Measurements from ENCODE around the gene TCF4.

Gene TCF4

GRCh38 chr18:55338978-55339650 lies 248.9 kb downstream of the TCF4 start:
- DNase-seq, result no peak

GRCh38 chr18:55337908-55338521 lies 250.0 kb downstream of the TCF4 start:
- DNase-seq, result no peak

- no peak for DNase-seq
Measured at GRCh38 chr18:55337138-55337537, 250.9 kb downstream of the TCF4 start.

GRCh38 chr18:55336438-55337100 lies 251.4 kb downstream of the TCF4 start:
- no peak for DNase-seq

GRCh38 chr18:55334875-55335274 lies 253.1 kb downstream of the TCF4 start:
- DNase-seq, result no peak

GRCh38 chr18:55331301-55331700 lies 256.7 kb downstream of the TCF4 start:
- no peak for DNase-seq

- no peak for DNase-seq
Measured at GRCh38 chr18:55328301-55328700, 259.7 kb downstream of the TCF4 start.

- DNase-seq, result no peak
Measured at GRCh38 chr18:55327454-55327853, 260.5 kb downstream of the TCF4 start.

- no peak for DNase-seq
Measured at GRCh38 chr18:55326134-55326533, 261.9 kb downstream of the TCF4 start.

GRCh38 chr18:55324166-55324565 lies 263.8 kb downstream of the TCF4 start:
- no peak for DNase-seq

- no peak for DNase-seq
Measured at GRCh38 chr18:55323051-55323994, 264.7 kb downstream of the TCF4 start.

GRCh38 chr18:55322178-55322735 lies 265.7 kb downstream of the TCF4 start:
- DNase-seq, result no peak

GRCh38 chr18:55321265-55322177 lies 266.5 kb downstream of the TCF4 start:
- no peak for DNase-seq

- no peak for DNase-seq
Measured at GRCh38 chr18:55320424-55321264, 267.3 kb downstream of the TCF4 start.

GRCh38 chr18:55319459-55320193 lies 268.4 kb downstream of the TCF4 start:
- no peak for DNase-seq

GRCh38 chr18:55318951-55319441 lies 269.0 kb downstream of the TCF4 start:
- DNase-seq, result no peak

GRCh38 chr18:55317864-55318263 lies 270.1 kb downstream of the TCF4 start:
- DNase-seq, result no peak

GRCh38 chr18:55317324-55317723 lies 270.7 kb downstream of the TCF4 start:
- DNase-seq, result no peak

GRCh38 chr18:55316486-55317184 lies 271.4 kb downstream of the TCF4 start:
- DNase-seq, result no peak
